ENCODE results near the gene DNAH1. TPM values are rescaled to one million over a fixed set of nuclear protein-coding genes. Genes with fewer than 3 reads are reported as not detected.

DNAH1 gene
- total RNA-seq, 1 donor from 2014 or later = 0.80 TPM

- Mint-ChIP-seq H3K9me3 (no peaks in the 10 kb centered on the region), H3K36me3 (no peaks in the 10 kb centered on the region), H3K27ac (peak overlapping the region; percentile 19), H3K4me1 (peaks cover 33% of the 10 kb centered on the region), H3K4me3 (no peak overlapping the region), H3K27me3 (ENCODE audit: insufficient read depth, low read depth) (peaks cover 18% of the 10 kb centered on the region)
- Histone ChIP-seq H2AFZ (replicated peaks) (no peak overlapping the region), H3K27me3 (peaks cover 22% of the 10 kb centered on the region), H4K20me1 (ENCODE audit: low read depth) (no peaks in the 10 kb centered on the region), H3K4me1 (peaks cover 12% of the 10 kb centered on the region), H3K4me3 (no peak overlapping the region), H3F3A (ENCODE audit: low read depth) (peaks cover 20% of the 10 kb centered on the region), H3K36me3 (no peaks in the 10 kb centered on the region), H3K9ac (no peak overlapping the region), H3K27ac (no peak overlapping the region), H3K9me3 (ENCODE audit: low read depth) (no peaks in the 10 kb centered on the region), H3K79me2 (ENCODE audit: low read depth) (no peaks in the 10 kb centered on the region), H3K4me2 (no peak overlapping the region)
- TF ChIP-seq EZH2phosphoT487 (IDR thresholded peaks at IDR 0.05) (no peak), EZH2 (IDR thresholded peaks at IDR 0.05) (no peak)
- TF ChIP-seq, protein P1, sequence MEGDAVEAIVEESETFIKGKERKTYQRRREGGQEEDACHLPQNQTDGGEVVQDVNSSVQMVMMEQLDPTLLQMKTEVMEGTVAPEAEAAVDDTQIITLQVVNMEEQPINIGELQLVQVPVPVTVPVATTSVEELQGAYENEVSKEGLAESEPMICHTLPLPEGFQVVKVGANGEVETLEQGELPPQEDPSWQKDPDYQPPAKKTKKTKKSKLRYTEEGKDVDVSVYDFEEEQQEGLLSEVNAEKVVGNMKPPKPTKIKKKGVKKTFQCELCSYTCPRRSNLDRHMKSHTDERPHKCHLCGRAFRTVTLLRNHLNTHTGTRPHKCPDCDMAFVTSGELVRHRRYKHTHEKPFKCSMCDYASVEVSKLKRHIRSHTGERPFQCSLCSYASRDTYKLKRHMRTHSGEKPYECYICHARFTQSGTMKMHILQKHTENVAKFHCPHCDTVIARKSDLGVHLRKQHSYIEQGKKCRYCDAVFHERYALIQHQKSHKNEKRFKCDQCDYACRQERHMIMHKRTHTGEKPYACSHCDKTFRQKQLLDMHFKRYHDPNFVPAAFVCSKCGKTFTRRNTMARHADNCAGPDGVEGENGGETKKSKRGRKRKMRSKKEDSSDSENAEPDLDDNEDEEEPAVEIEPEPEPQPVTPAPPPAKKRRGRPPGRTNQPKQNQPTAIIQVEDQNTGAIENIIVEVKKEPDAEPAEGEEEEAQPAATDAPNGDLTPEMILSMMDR (IDR thresholded peaks at IDR 0.05) = no peak
- DNase-seq (ENCODE audit: low spot score) = no peak
These were observed 5.4 kb downstream of the DNAH1 start for GRCh38 chr3:52321481-52321880.

GRCh38 chr3:52322466-52322865 lies 6.3 kb downstream of the DNAH1 start:
- Histone ChIP-seq H3K4me3 (no peak overlapping the region), H3K4me2 (no peak overlapping the region), H3F3A (ENCODE audit: low read depth) (peaks cover 15% of the 10 kb centered on the region), H2AFZ (replicated peaks) (no peak overlapping the region), H3K27ac (no peak overlapping the region), H3K9me3 (ENCODE audit: low read depth) (no peaks in the 10 kb centered on the region), H4K20me1 (ENCODE audit: low read depth) (no peaks in the 10 kb centered on the region), H3K9ac (no peak overlapping the region), H3K36me3 (no peaks in the 10 kb centered on the region), H3K4me1 (peaks cover 7% of the 10 kb centered on the region), H3K79me2 (ENCODE audit: low read depth) (no peaks in the 10 kb centered on the region), H3K27me3 (peaks cover 22% of the 10 kb centered on the region)
- H3K27me3 Mint-ChIP-seq (ENCODE audit: insufficient read depth, low read depth) = peaks cover 17% of the 10 kb centered on the region
- no peaks in the 10 kb centered on the region for H3K36me3 Mint-ChIP-seq
- no peak for DNase-seq (ENCODE audit: low spot score)
- no peak overlapping the region for H3K4me3 Mint-ChIP-seq
- H3K4me1 Mint-ChIP-seq = peaks cover 23% of the 10 kb centered on the region
- TF ChIP-seq, protein P1 (IDR thresholded peaks at IDR 0.05) = no peak
- TF ChIP-seq EZH2phosphoT487 (IDR thresholded peaks at IDR 0.05) (no peak), EZH2 (IDR thresholded peaks at IDR 0.05) (no peak)
- no peaks in the 10 kb centered on the region for H3K9me3 Mint-ChIP-seq
- no peak overlapping the region for H3K27ac Mint-ChIP-seq

GRCh38 chr3:52323526-52324295 lies 7.6 kb downstream of the DNAH1 start:
- H3K9me3 Mint-ChIP-seq = no peaks in the 10 kb centered on the region

More at GRCh38 chr3:52323526-52324295, 7.6 kb downstream of the DNAH1 start:
- Mint-ChIP-seq H3K4me3 (no peak overlapping the region), H3K27me3 (ENCODE audit: insufficient read depth, low read depth) (peaks cover 12% of the 10 kb centered on the region), H3K36me3 (no peaks in the 10 kb centered on the region), H3K27ac (peak overlapping the region; percentile 39), H3K4me1 (peaks cover 16% of the 10 kb centered on the region)
- Histone ChIP-seq H3K4me2 (no peak overlapping the region), H3K36me3 (no peaks in the 10 kb centered on the region), H3K4me3 (no peak overlapping the region), H3F3A (ENCODE audit: low read depth) (peaks cover 9% of the 10 kb centered on the region), H4K20me1 (ENCODE audit: low read depth) (no peaks in the 10 kb centered on the region), H3K27ac (no peak overlapping the region), H2AFZ (replicated peaks) (no peak overlapping the region), H3K9me3 (ENCODE audit: low read depth) (no peaks in the 10 kb centered on the region), H3K79me2 (ENCODE audit: low read depth) (no peaks in the 10 kb centered on the region), H3K4me1 (peaks cover 7% of the 10 kb centered on the region), H3K9ac (no peak overlapping the region), H3K27me3 (peaks cover 11% of the 10 kb centered on the region)
- TF ChIP-seq, protein P1 (IDR thresholded peaks at IDR 0.05) = no peak
- TF ChIP-seq EZH2 (IDR thresholded peaks at IDR 0.05) (no peak), EZH2phosphoT487 (IDR thresholded peaks at IDR 0.05) (no peak)
- no peak for DNase-seq (ENCODE audit: low spot score)

Data from neural progenitor cell (in vitro differentiated cells).